A549 (cell line): ENCODE data around the gene PDSS2. TPM values are rescaled to one million over a fixed set of nuclear protein-coding genes. Genes with fewer than 3 reads are reported as not detected.

Source experiments
- ATAC-seq, 2 experiments: fragments of 200-7000 bp in 1 of 2; fragments of >200 bp in 1 of 2; cut with Nextera tagmentation in 1 of 2; cut with Tn5 transposase in 1 of 2; 3 replicates each; pipeline versions ENCODE4 v1.8.0 to v1.9.1; 2018 to 2020; ENCODE audit warnings: mild to moderate bottlenecking in 1 of 2, moderate library complexity in 1 of 2
- CTCF ChIA-PET: fragments of 300-600 bp; sonication (Branson Sonifier 250); formaldehyde crosslinking; extraction: SDS; loops from one replicate; lab custom pipeline; 2021; ENCODE audit warnings: antibody characterized with exemption, inconsistent platforms; lab: Yijun Ruan, JAX
- POLR2A ChIA-PET: fragments of 350-600 bp; formaldehyde crosslinking; extraction: SDS; loops from one replicate; lab custom pipeline; 2021; ENCODE audit warnings: antibody characterized with exemption, inconsistent platforms; lab: Yijun Ruan, JAX
- DNase-seq, 2 experiments: peaks; one replicate each; pipeline versions ENCODE4 v3.0.0 to v3.0.0-alpha.2; 2011 to 2016; ENCODE audit warnings: low read depth in 1 of 2, low spot score in 1 of 2
- FAIRE-seq: peaks from 2 replicates; lab custom pipeline; 2011; peaks lifted over from hg19 to GRCh38; lab: Jason Lieb, UNC
- H3K27ac ChIP-seq, 2 experiments: fragments of >200 bp; sonication (Bioruptor Twin); formaldehyde crosslinking; 3 replicates each; pipeline ENCODE4 v1.5.1; 2016 to 2017
- H3K4me1 ChIP-seq: fragments of >200 bp; sonication (Bioruptor Twin); formaldehyde crosslinking; 3 replicates; pipeline ENCODE4 v1.6.1; 2016
- H3K4me2 ChIP-seq: fragments of >200 bp; sonication (Bioruptor Twin); formaldehyde crosslinking; 3 replicates; pipeline ENCODE4 v1.6.1; 2016
- H3K4me3 ChIP-seq: fragments of >200 bp; sonication (Bioruptor Twin); formaldehyde crosslinking; 3 replicates; pipeline ENCODE4 v1.5.1; 2016
- H3K9me3 ChIP-seq: fragments of >200 bp; sonication (Bioruptor Twin); formaldehyde crosslinking; 3 replicates; pipeline ENCODE4 v1.6.1; 2016
- BCL3 ChIP-seq: fragments of >200 bp; sonication (Bioruptor Twin); formaldehyde crosslinking; IDR thresholded peaks from 3 replicates; pipeline ENCODE4 v1.6.1; 2016
- CBX2 ChIP-seq: fragments of 200-600 bp; sonication (generic); IDR thresholded peaks from 2 replicates; pipeline ENCODE4 v1.6.1; 2016; ENCODE audit warnings: low read depth, mild to moderate bottlenecking, borderline replicate concordance
- CTCF ChIP-seq: fragments of >200 bp; sonication (Bioruptor Twin); formaldehyde crosslinking; IDR thresholded peaks from 3 replicates; pipeline ENCODE4 v1.5.1; 2016
- ESRRA ChIP-seq: fragments of 150-350 bp; IDR thresholded peaks from 2 replicates; pipeline ENCODE4 v1.6.1; 2014; ENCODE audit warnings: mild to moderate bottlenecking, low read length, borderline replicate concordance
- FOSB ChIP-seq: fragments of 250-450 bp; sonication (Bioruptor Pico); IDR thresholded peaks from 2 replicates; pipeline ENCODE4 v1.5.0; 2020; ENCODE audit warnings: mild to moderate bottlenecking, moderate library complexity
- HMGXB4 ChIP-seq: fragments of 250-450 bp; sonication (Bioruptor Pico); IDR thresholded peaks from 2 replicates; pipeline ENCODE4 v1.5.0; 2021; ENCODE audit warnings: mild to moderate bottlenecking, moderate library complexity, borderline replicate concordance
- JUN ChIP-seq, 2 experiments: fragments of >200 bp; sonication (Bioruptor Twin); formaldehyde crosslinking; IDR thresholded peaks; 2 replicates in 1 of 2; 3 replicates in 1 of 2; pipeline ENCODE4 v1.6.1; 2016 to 2017
- MAFK ChIP-seq: fragments of 450-650 bp; IDR thresholded peaks from 2 replicates; pipeline ENCODE4 v1.6.1; 2014; ENCODE audit not compliant: partially characterized antibody
- MAX ChIP-seq: IDR thresholded peaks from 2 replicates; pipeline ENCODE4 v1.6.1; 2012
- MYC ChIP-seq: IDR thresholded peaks from 2 replicates; pipeline ENCODE4 v1.6.1; 2012; ENCODE audit warnings: mild to moderate bottlenecking, inconsistent platforms, low read length, improper control_type of control experiment, borderline replicate concordance
- NFE2L2 ChIP-seq: fragments of 150-350 bp; conservative IDR thresholded peaks from 2 replicates; pipeline ENCODE4 v1.6.1; 2014; ENCODE audit warnings: low read length
- PBX3 ChIP-seq: IDR thresholded peaks from 2 replicates; pipeline ENCODE4 v1.6.1; 2012
- PHF8 ChIP-seq: fragments of 200-600 bp; sonication (generic); IDR thresholded peaks from 2 replicates; pipeline ENCODE4 v1.6.1; 2016; ENCODE audit warnings: low read depth, mild to moderate bottlenecking, antibody characterized with exemption, moderate library complexity, borderline replicate concordance
- RAD21 ChIP-seq, 2 experiments: fragments of >200 bp in 1 of 2; sonication (Bioruptor Twin) in 1 of 2; formaldehyde crosslinking in 1 of 2; IDR thresholded peaks in 1 of 2; conservative IDR thresholded peaks in 1 of 2; 2 replicates in 1 of 2; 3 replicates in 1 of 2; pipeline ENCODE4 v1.6.1; 2012 to 2018; ENCODE audit warnings: inconsistent platforms in 1 of 2
- RARB ChIP-seq: fragments of 250-450 bp; sonication (Bioruptor Pico); IDR thresholded peaks from 2 replicates; pipeline ENCODE4 v1.8.0; 2021; ENCODE audit warnings: mild to moderate bottlenecking, moderate library complexity
- RFX5 ChIP-seq: fragments of 450-650 bp; IDR thresholded peaks from 2 replicates; pipeline ENCODE4 v1.7.1; 2014; ENCODE audit warnings: antibody characterized with exemption, mild to moderate bottlenecking, moderate library complexity
- RNF2 ChIP-seq: fragments of 200-600 bp; sonication (generic); IDR thresholded peaks from 2 replicates; pipeline ENCODE4 v1.6.1; 2016; ENCODE audit warnings: low read depth, mild to moderate bottlenecking, antibody characterized with exemption, moderate library complexity, borderline replicate concordance
- USF2 ChIP-seq: fragments of 450-650 bp; IDR thresholded peaks from 2 replicates; pipeline ENCODE4 v1.6.1; 2014; ENCODE audit warnings: antibody characterized with exemption
- ZFP36 ChIP-seq: fragments of 450-650 bp; IDR thresholded peaks from 2 replicates; pipeline ENCODE4 v1.6.1; 2014; ENCODE audit warnings: borderline replicate concordance; ENCODE audit not compliant: partially characterized antibody
- ZSCAN20 ChIP-seq: fragments of 250-450 bp; sonication (Bioruptor Pico); IDR thresholded peaks from 2 replicates; pipeline ENCODE4 v1.8.0; 2022; ENCODE audit warnings: mild to moderate bottlenecking, moderate library complexity
- WGBS: methylation state at CpG from one replicate; pipeline ENCODE4 v1.1.6; 2017; ENCODE audit errors: missing lambda C conversion rate; 5-methylcytosine and 5-hydroxymethylcytosine counted together
- polyA plus RNA-seq, 4 experiments: library from polyadenylated mRNA; depleted of rRNA in 3 of 4; stranded (reverse); fragments of >200 nt; fragmentation: RNase III in 1 of 4; extraction: RNeasy Plus Mini Kit Qiagen cat#74134 plus additional on column Dnase treatment in 1 of 4; gene quantifications; 2 replicates in 3 of 4; 3 replicates in 1 of 4; pipeline ENCODE4 v1.2.3, GENCODE V29; 2011 to 2017

PDSS2 gene
- polyA plus RNA-seq, 2 of the 4 experiments (the other 2 are of a cell fraction) = 7.2 to 17.3 TPM

- TF ChIP-seq CTCF (no peak), PBX3 (no peak), NFE2L2 (no peak), RAD21 (conservative IDR thresholded peaks at IDR 0.05 in 1 of 2, IDR thresholded peaks at IDR 0.05 in 1 of 2) (no peak), RFX5 (no peak), USF2 (no peak), CBX2 (no peak)
- TF ChIP-seq, all 56 proteins: peak for 0
These were observed 48.2 kb downstream of the PDSS2 start (continued) for GRCh38 chr6:107411161-107411560.

- FAIRE-seq (no peak), DNase-seq (no peak), ATAC-seq (no peak)
- H3K9me3 ChIP-seq = no peaks in the 10 kb centered on the region
- ChIA-PET POLR2A (no interaction called here), CTCF (no interaction called here)
- H3K4me1 ChIP-seq = no peaks in the 10 kb centered on the region
- no peak overlapping the region for H3K27ac ChIP-seq
- TF ChIP-seq CBX2 (no peak), BCL3 (no peak), JUN (IDR thresholded peaks at IDR 0.05) (no peak), ZSCAN20 (CRISPR knock-in tag) (no peak), MAFK (no peak), RAD21 (conservative IDR thresholded peaks at IDR 0.05 in 1 of 2, IDR thresholded peaks at IDR 0.05 in 1 of 2) (no peak), FOSB (CRISPR knock-in tag) (no peak), PBX3 (no peak), HMGXB4 (CRISPR knock-in tag) (no peak), ZFP36 (no peak), PHF8 (no peak), RARB (CRISPR knock-in tag) (no peak), MYC (no peak), ESRRA (no peak), MAX (no peak), RNF2 (no peak)
- H3K4me2 ChIP-seq = no peak overlapping the region
- WGBS = 89% methylated on average over 2 of the region's 2 CpGs
- no peak overlapping the region for H3K4me3 ChIP-seq
These were observed 49.4 kb downstream of the PDSS2 start for GRCh38 chr6:107409942-107410341.
